GM12872 (cell line): ENCODE measurements around the gene MASP1.
A peak's percentile ranks its signal among the peaks of the same experiment; 100 is the strongest.

ENCODE experiments used
- CTCF ChIP-seq: IDR thresholded peaks from 3 replicates; pipeline ENCODE4 v1.5.1; 2011; ENCODE audit warnings: low read depth, mild to moderate bottlenecking, low read length, moderate library complexity; ENCODE audit not compliant: insufficient read depth

The MASP1 gene

GRCh38 chr3:187310954-187311470 lies 19.5 kb upstream of the MASP1 start:
- no peak for TF ChIP-seq CTCF

- TF ChIP-seq CTCF: no peak
Measured at GRCh38 chr3:187310226-187310625, 18.7 kb upstream of the MASP1 start.

- TF ChIP-seq CTCF: no peak
Measured at GRCh38 chr3:187305881-187306280, 14.3 kb upstream of the MASP1 start.

- TF ChIP-seq CTCF: no peak
Measured at GRCh38 chr3:187299611-187300010, 8.1 kb upstream of the MASP1 start.

GRCh38 chr3:187296911-187297310 lies 5.4 kb upstream of the MASP1 start:
- no peak for TF ChIP-seq CTCF

- TF ChIP-seq CTCF: no peak
Measured at GRCh38 chr3:187296058-187296457, 4.5 kb upstream of the MASP1 start.

GRCh38 chr3:187295316-187296034 lies 3.9 kb upstream of the MASP1 start:
- TF ChIP-seq CTCF: peak; percentile 33; the same call in 1 of the 3 replicates
